H1 (cell line): ENCODE measurements around the gene CALML5. TPM values are rescaled to one million over a fixed set of nuclear protein-coding genes. Genes with fewer than 3 reads are reported as not detected.

Experiments used
- CTCF ChIA-PET: fragments of 300-600 bp; sonication (Branson Sonifier 250); formaldehyde crosslinking; loops from one replicate; lab custom pipeline; 2021; ENCODE audit not compliant: partially characterized antibody; lab: Charles Lee
- POLR2A ChIA-PET: fragments of 300-600 bp; sonication (Branson Sonifier 250); formaldehyde crosslinking; loops from one replicate; lab custom pipeline; 2021; ENCODE audit warnings: inconsistent platforms; ENCODE audit not compliant: partially characterized antibody; lab: Charles Lee
- DNase-seq, 2 experiments: peaks; one replicate each; pipeline versions ENCODE4 v3.0.0 to v3.0.0-alpha.2; 2010 to 2022; ENCODE audit warnings: low spot score in 2 of 2, low read depth in 1 of 2, mixed read lengths in 1 of 2
- FAIRE-seq: peaks from 2 replicates; lab custom pipeline; 2011; peaks lifted over from hg19 to GRCh38; lab: Jason Lieb, UNC
- H2AFZ ChIP-seq: 2 replicates; pipeline ENCODE4 v1.8.1; 2012; ENCODE audit warnings: low read length, inconsistent platforms
- H2AK5ac ChIP-seq: 2 replicates; pipeline ENCODE4 v1.6.1; 2013; ENCODE audit warnings: low read depth, low read length
- H2BK120ac ChIP-seq: replicated peaks from 2 replicates; pipeline ENCODE3; 2013; ENCODE audit warnings: low read depth, low read length, inconsistent platforms
- H2BK12ac ChIP-seq: 2 replicates; pipeline ENCODE4 v1.6.1; 2013; ENCODE audit warnings: low read depth, low read length
- H2BK15ac ChIP-seq: 2 replicates; pipeline ENCODE4 v1.6.1; 2013; ENCODE audit warnings: low read length
- H2BK20ac ChIP-seq: 2 replicates; pipeline ENCODE4 v1.6.1; 2013; ENCODE audit warnings: low read length
- H2BK5ac ChIP-seq: 2 replicates; pipeline ENCODE4 v1.6.1; 2013; ENCODE audit warnings: low read depth, low read length
- H3K14ac ChIP-seq: 2 replicates; pipeline ENCODE4 v1.6.1; 2013; ENCODE audit warnings: inconsistent platforms; ENCODE audit not compliant: insufficient read length
- H3K18ac ChIP-seq: 2 replicates; pipeline ENCODE4 v1.6.1; 2013; ENCODE audit warnings: low read length; ENCODE audit errors: extremely low read depth
- H3K23ac ChIP-seq: 2 replicates; pipeline ENCODE4 v1.6.1; 2013; ENCODE audit warnings: inconsistent platforms; ENCODE audit not compliant: insufficient read length
- H3K23me2 ChIP-seq: 2 replicates; pipeline ENCODE4 v1.6.1; 2013; ENCODE audit warnings: low read depth, low read length
- H3K27ac ChIP-seq: 2 replicates; pipeline ENCODE4 v1.6.1; 2011; ENCODE audit warnings: low read depth, low read length, inconsistent platforms
- H3K27me3 ChIP-seq, 4 experiments: replicated peaks in 1 of 4; 1 replicate in 1 of 4; 2 replicates in 3 of 4; pipeline versions ENCODE4 v1.6.1 to v1.8.1; 2011 to 2013; ENCODE audit warnings: low read length in 3 of 4, mild to moderate bottlenecking in 3 of 4, inconsistent platforms in 2 of 4, mixed read lengths in 2 of 4, moderate library complexity in 1 of 4; ENCODE audit not compliant: control insufficient read depth in 3 of 4, insufficient read depth in 3 of 4; ENCODE audit errors: extremely low read depth in 1 of 4
- H3K36me3 ChIP-seq, 4 experiments: 2 replicates each; pipeline versions ENCODE4 v1.6.1 to v1.8.1; 2011 to 2013; ENCODE audit warnings: mild to moderate bottlenecking in 4 of 4, low read length in 3 of 4, moderate library complexity in 2 of 4, control low read depth in 1 of 4, inconsistent platforms in 1 of 4; ENCODE audit not compliant: insufficient read depth in 4 of 4, control insufficient read depth in 2 of 4
- H3K4ac ChIP-seq: replicated peaks from 2 replicates; pipeline ENCODE3; 2013; ENCODE audit warnings: low read length, low read depth, mixed read lengths, inconsistent platforms; ENCODE audit not compliant: insufficient read length
- H3K4me1 ChIP-seq, 4 experiments: replicated peaks in 1 of 4; 1 replicate in 1 of 4; 2 replicates in 3 of 4; pipeline versions ENCODE4 v1.6.1 to v1.8.1; 2011 to 2013; ENCODE audit warnings: low read length in 3 of 4, inconsistent platforms in 2 of 4, mixed read lengths in 1 of 4; ENCODE audit not compliant: insufficient read depth in 4 of 4, control insufficient read depth in 3 of 4
- H3K4me2 ChIP-seq, 2 experiments: 2 replicates each; pipeline versions ENCODE4 v1.6.1 to v1.8.1; 2011 to 2013; ENCODE audit warnings: low read depth in 2 of 2, low read length in 2 of 2, control low read depth in 1 of 2, inconsistent platforms in 1 of 2, mild to moderate bottlenecking in 1 of 2; ENCODE audit not compliant: insufficient read depth in 1 of 2
- H3K4me3 ChIP-seq, 4 experiments: fragments of 200-600, 300-600 bp in 1 of 4; sonication (generic), shearing (Covaris generic), sonication (Bioruptor Twin) in 1 of 4; 2 replicates each; pipeline versions ENCODE4 v1.5.1 to v1.8.1; 2011 to 2016; ENCODE audit warnings: low read length in 4 of 4, low read depth in 3 of 4, control low read depth in 2 of 4, inconsistent platforms in 2 of 4, mild to moderate bottlenecking in 2 of 4, mixed read lengths in 1 of 4, moderate library complexity in 1 of 4; ENCODE audit not compliant: insufficient read depth in 2 of 4; ENCODE audit errors: extremely low read depth in 1 of 4
- H3K56ac ChIP-seq: replicated peaks from 2 replicates; pipeline ENCODE3; 2013; ENCODE audit warnings: low read depth, mild to moderate bottlenecking, mixed read lengths, low read length, inconsistent platforms; ENCODE audit not compliant: insufficient read length
- H3K79me1 ChIP-seq: 2 replicates; pipeline ENCODE4 v1.6.1; 2013; ENCODE audit warnings: low read depth, low read length, control low read depth
- H3K79me2 ChIP-seq, 2 experiments: 2 replicates each; pipeline versions ENCODE4 v1.6.1 to v1.8.1; 2012 to 2013; ENCODE audit warnings: low read length in 2 of 2, mild to moderate bottlenecking in 2 of 2, inconsistent platforms in 1 of 2; ENCODE audit not compliant: insufficient read depth in 2 of 2, control insufficient read depth in 1 of 2
- H3K9ac ChIP-seq, 4 experiments: replicated peaks in 1 of 4; 1 replicate in 1 of 4; 2 replicates in 3 of 4; pipeline versions ENCODE4 v1.6.1 to v1.8.1; 2011 to 2013; ENCODE audit warnings: low read depth in 3 of 4, low read length in 3 of 4, control low read depth in 2 of 4, mild to moderate bottlenecking in 2 of 4, moderate library complexity in 2 of 4, inconsistent platforms in 1 of 4; ENCODE audit errors: extremely low read depth in 1 of 4
- H3K9me3 ChIP-seq, 2 experiments: 2 replicates each; pipeline versions ENCODE4 v1.6.1 to v1.8.1; 2012 to 2013; ENCODE audit warnings: mild to moderate bottlenecking in 2 of 2, moderate library complexity in 2 of 2, control low read depth in 1 of 2, inconsistent platforms in 1 of 2, low read depth in 1 of 2, low read length in 1 of 2, mixed read lengths in 1 of 2; ENCODE audit not compliant: insufficient read depth in 2 of 2
- H4K20me1 ChIP-seq, 2 experiments: replicated peaks in 1 of 2; 2 replicates each; pipeline versions ENCODE3 to v1.8.1; 2011 to 2013; ENCODE audit warnings: inconsistent platforms in 2 of 2, low read length in 2 of 2, mild to moderate bottlenecking in 1 of 2; ENCODE audit not compliant: insufficient read depth in 2 of 2, control insufficient read depth in 1 of 2
- H4K5ac ChIP-seq: 2 replicates; pipeline ENCODE4 v1.6.1; 2013; ENCODE audit warnings: low read length, low read depth, mixed read lengths, inconsistent platforms; ENCODE audit not compliant: insufficient read length
- H4K8ac ChIP-seq: 2 replicates; pipeline ENCODE4 v1.8.0; 2013; ENCODE audit warnings: mild to moderate bottlenecking, moderate library complexity, low read length, inconsistent platforms; ENCODE audit not compliant: insufficient read depth; ENCODE audit errors: extremely low read depth
- H4K91ac ChIP-seq: replicated peaks from 2 replicates; pipeline ENCODE3; 2013; ENCODE audit warnings: low read length, mixed read lengths, inconsistent platforms; ENCODE audit not compliant: insufficient read length
- ASH2L ChIP-seq: fragments of 200-600, 300-600 bp; sonication (generic); IDR thresholded peaks from one replicate; pipeline ENCODE4 v1.7.1; 2017; ENCODE audit warnings: low read length
- CBX5 ChIP-seq: fragments of 300-800, 300-1000 bp; sonication (generic); IDR thresholded peaks from 2 replicates; pipeline ENCODE4 v1.7.1; 2016; ENCODE audit warnings: antibody characterized with exemption, low read length, low read depth
- NANOG ChIP-seq: IDR thresholded peaks from 2 replicates; pipeline ENCODE4 v1.6.1; 2011; ENCODE audit warnings: low read length, low read depth, mild to moderate bottlenecking, inconsistent platforms; ENCODE audit not compliant: insufficient read depth, poor library complexity, severe bottlenecking
- PHF8 ChIP-seq: fragments of 200-600 bp; sonication (generic); conservative IDR thresholded peaks from 2 replicates; pipeline ENCODE4 v1.7.1; 2012; ENCODE audit warnings: low read depth, mild to moderate bottlenecking, inconsistent platforms, low read length, moderate library complexity
- POU5F1 ChIP-seq: IDR thresholded peaks from 2 replicates; pipeline ENCODE4 v1.6.1; 2011; ENCODE audit warnings: low read depth, mild to moderate bottlenecking, low read length, moderate library complexity
- RAD21 ChIP-seq, 2 experiments: IDR thresholded peaks in 1 of 2; conservative IDR thresholded peaks in 1 of 2; 2 replicates each; pipeline ENCODE4 v1.6.1; 2011; ENCODE audit warnings: low read depth in 2 of 2, low read length in 2 of 2, improper control_type of control experiment in 1 of 2, inconsistent platforms in 1 of 2, mild to moderate bottlenecking in 1 of 2, moderate library complexity in 1 of 2
- TAF1 ChIP-seq: IDR thresholded peaks from 2 replicates; pipeline ENCODE4 v1.6.1; 2011; ENCODE audit warnings: mild to moderate bottlenecking, low read depth, low read length
- TBP ChIP-seq: IDR thresholded peaks from 2 replicates; pipeline ENCODE4 v1.6.1; 2011; ENCODE audit warnings: low read depth, low read length, improper control_type of control experiment
- WGBS, 2 experiments: shearing (Covaris generic) in 1 of 2; methylation state at CpG; one replicate each; pipeline versions ENCODE4 v1.1.6 to v1.1.7; 2013 to 2015; ENCODE audit warnings: low lambda C conversion rate in 2 of 2, mixed read lengths in 2 of 2, inconsistent platforms in 1 of 2, low coverage in 1 of 2, missing lambda C conversion rate in 1 of 2; ENCODE audit not compliant: insufficient replicate concordance in 2 of 2, insufficient coverage in 1 of 2, insufficient read length in 1 of 2; ENCODE audit errors: extremely low coverage in 1 of 2, missing lambda C conversion rate in 1 of 2; 5-methylcytosine and 5-hydroxymethylcytosine counted together
- polyA plus RNA-seq, 7 experiments: library from polyadenylated mRNA; depleted of rRNA in 3 of 7; stranded (reverse) in 5 of 7; unstranded in 2 of 7; fragments of >200 nt in 5 of 7; fragments of 200-250 nt in 2 of 7; gene quantifications; 1 replicate in 5 of 7; 2 replicates in 1 of 7; 4 replicates in 1 of 7; pipeline versions ENCODE4 v1.2.1 to v1.2.3, GENCODE V29; 2011 to 2013; ENCODE audit warnings: missing spikeins in 2 of 7, mixed read lengths in 2 of 7
- total RNA-seq: library from RNA; stranded (reverse); fragmentation: NEBNext Ultra II Directional; extraction: Animal tissue kit (Norgen Biotek cat#: 25700); gene quantifications from 2 replicates; pipeline ENCODE4 v1.2.1, GENCODE V29; 2021

The CALML5 gene
- total and polyA plus RNA-seq, 2 of the 8 experiments (the other 6 are each of a cell fraction or from before 2014, with no cell fraction given): not detected

DNA sequence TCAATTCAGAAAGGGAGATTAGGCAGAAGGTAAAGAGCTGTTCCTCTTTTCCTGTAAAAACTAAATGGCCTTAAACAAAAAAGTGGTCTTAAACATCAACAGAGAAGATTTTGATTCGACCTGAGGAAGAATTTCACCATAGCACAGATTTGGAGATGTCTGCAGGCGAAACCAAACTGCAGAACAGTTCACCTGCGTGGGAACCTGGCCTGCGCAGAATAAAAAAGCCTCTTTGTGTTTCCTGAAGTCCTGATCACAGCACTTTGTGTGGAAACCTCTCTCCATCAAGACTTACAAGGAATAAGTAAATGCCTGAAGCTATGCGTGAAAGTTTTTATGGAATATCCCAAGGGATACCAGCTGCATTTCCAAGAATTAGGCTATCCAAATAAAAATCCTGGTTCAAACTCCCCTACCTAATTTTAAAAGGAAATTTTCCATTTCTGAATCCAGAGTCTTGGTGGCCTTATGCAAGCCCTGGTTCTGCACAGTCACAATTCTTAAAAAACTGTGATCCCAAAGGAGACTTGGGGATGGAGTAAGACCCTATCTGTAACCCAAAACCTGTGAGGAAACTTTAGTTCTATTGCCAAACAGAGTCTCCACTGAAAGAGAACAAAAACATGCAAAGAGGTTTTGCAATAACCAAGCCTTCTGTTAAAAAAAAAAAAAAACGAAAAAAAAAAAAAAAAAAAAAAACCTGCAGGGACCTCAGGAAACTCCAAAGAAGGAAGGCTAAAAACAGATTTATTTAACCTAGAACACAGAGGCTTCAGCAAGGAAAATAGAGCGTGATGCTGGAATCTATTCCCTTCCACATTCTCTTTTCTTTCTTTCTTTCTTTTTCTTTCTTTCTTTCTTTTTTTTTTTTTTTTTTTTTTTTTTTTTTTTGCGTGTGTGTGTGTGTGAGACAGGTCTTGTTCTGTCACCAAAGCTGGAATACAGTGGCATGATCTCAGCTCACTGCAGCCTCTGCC, 35.8 kb upstream of the CALML5 start:
- Histone ChIP-seq H3K9ac (no peak overlapping the region), H2AK5ac (no peak overlapping the region), H2BK5ac (no peak overlapping the region), H3K14ac (no peak overlapping the region), H3K4me3 (no peak overlapping the region), H4K8ac (no peak overlapping the region), H3K36me3 (no peaks in the 10 kb centered on the region), H3K4ac (no peak overlapping the region), H4K91ac (no peak overlapping the region), H2BK12ac (no peak overlapping the region), H3K27me3 (no peaks in the 10 kb centered on the region), H3K4me1 (no peaks in the 10 kb centered on the region), H3K27ac (no peak overlapping the region), H2BK120ac (no peak overlapping the region), H2AFZ (no peak overlapping the region), H3K79me2 (no peaks in the 10 kb centered on the region), H3K18ac (no peak overlapping the region), H3K56ac (no peak overlapping the region), H3K23me2 (no peaks in the 10 kb centered on the region), H4K20me1 (no peaks in the 10 kb centered on the region), H3K9me3 (peaks cover 0 to 3% of the 10 kb centered on the region in 2 experiments; a peak in 1 of 4 replicates), H3K79me1 (no peaks in the 10 kb centered on the region), H4K5ac (no peak overlapping the region), H3K23ac (no peak overlapping the region), H3K4me2 (no peak overlapping the region), H2BK15ac (no peak overlapping the region), H2BK20ac (no peak overlapping the region)
- POLR2A ChIA-PET: no interaction called here
- CTCF ChIA-PET: interaction anchor here (0.7 to 1.9 kb wide), 2 partner anchors 67 to 88 kb away, joined by 3 to 6 read pairs; no protein-coding TSS in a partner anchor
- WGBS, 2 experiments: 90% methylated on average over 6 of the region's 8 CpGs; no CpG with 5 or more reads in 1 of the 2 experiments
- FAIRE-seq (no peak), DNase-seq (no peak)
- TF ChIP-seq RAD21 (IDR thresholded peaks at IDR 0.05 in 1 of 2, conservative IDR thresholded peaks at IDR 0.05 in 1 of 2; ENCODE audit: low read depth in 2 of 2, low read length in 2 of 2) (no peak), ASH2L (no peak), PHF8 (no peak), POU5F1 (no peak), CBX5 (no peak), NANOG (no peak), TAF1 (no peak), TBP (no peak)
